D721Med (cell line): ENCODE data around the gene PTPRT.

ENCODE experiments used
- DNase-seq: peaks from one replicate; pipeline ENCODE4 v3.0.0; 2011; ENCODE audit warnings: low spot score; ENCODE audit not compliant: insufficient read length
- FAIRE-seq: peaks from 2 replicates; lab custom pipeline; 2011; peaks lifted over from hg19 to GRCh38; lab: Jason Lieb, UNC
- CTCF ChIP-seq: IDR thresholded peaks from 2 replicates; pipeline ENCODE4 v1.5.1; 2012; ENCODE audit warnings: mild to moderate bottlenecking, control low read depth; ENCODE audit not compliant: insufficient read depth; ENCODE audit errors: missing control alignments

PTPRT gene

GRCh38 chr20:43194137-43194536 is 4.4 kb upstream of the PTPRT start:
- FAIRE-seq (no peak), DNase-seq (no peak)
- TF ChIP-seq CTCF, result no peak

- TF ChIP-seq CTCF, result no peak
- DNase-seq (no peak), FAIRE-seq (no peak)
These were observed 3.7 kb upstream of the PTPRT start for GRCh38 chr20:43193443-43193842.

- DNase-seq, result peak; percentile 64
- no peak for FAIRE-seq
- TF ChIP-seq CTCF, result peak; percentile 49
These were observed 2.5 kb upstream of the PTPRT start for GRCh38 chr20:43191946-43192863.

GRCh38 chr20:43191143-43191542 is 1.4 kb upstream of the PTPRT start:
- DNase-seq, result no peak
- no peak for TF ChIP-seq CTCF
- no peak for FAIRE-seq

- FAIRE-seq (no peak), DNase-seq (no peak)
- TF ChIP-seq CTCF, result no peak
These were observed 737 bp upstream of the PTPRT start for GRCh38 chr20:43190332-43190953.

- TF ChIP-seq CTCF, result no peak
- FAIRE-seq (no peak), DNase-seq (no peak)
These were observed 699 bp downstream of the PTPRT start for GRCh38 chr20:43188861-43189553.
